ENCODE results near the gene VGLL2.
"Not testable (repeated sequence)": the region's sequence is repeated elsewhere in the genome, so short reads cannot be mapped to it uniquely, and the experiment has no call there.

Gene VGLL2

DNA sequence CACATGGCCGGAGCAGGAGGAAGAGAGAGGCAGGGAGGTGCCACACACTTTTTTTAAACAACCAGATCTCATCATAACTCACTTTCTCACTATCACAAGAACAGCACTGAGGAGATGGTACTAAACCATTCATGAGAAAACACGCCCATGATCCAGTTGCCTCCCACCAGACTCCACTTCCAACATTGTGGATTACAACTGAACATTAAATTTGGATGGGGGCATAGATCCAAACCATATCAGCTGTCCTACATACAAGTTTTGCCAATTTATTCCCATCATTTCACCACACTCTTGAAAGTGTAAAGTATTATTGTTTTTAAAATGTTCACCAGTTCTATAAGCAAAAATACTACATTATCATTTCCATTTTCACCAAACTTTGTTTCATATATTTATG is 33.9 kb upstream of the VGLL2 start:
- no peak for DNase-seq (ENCODE audit: low read depth)
- TF ChIP-seq, protein P1, sequence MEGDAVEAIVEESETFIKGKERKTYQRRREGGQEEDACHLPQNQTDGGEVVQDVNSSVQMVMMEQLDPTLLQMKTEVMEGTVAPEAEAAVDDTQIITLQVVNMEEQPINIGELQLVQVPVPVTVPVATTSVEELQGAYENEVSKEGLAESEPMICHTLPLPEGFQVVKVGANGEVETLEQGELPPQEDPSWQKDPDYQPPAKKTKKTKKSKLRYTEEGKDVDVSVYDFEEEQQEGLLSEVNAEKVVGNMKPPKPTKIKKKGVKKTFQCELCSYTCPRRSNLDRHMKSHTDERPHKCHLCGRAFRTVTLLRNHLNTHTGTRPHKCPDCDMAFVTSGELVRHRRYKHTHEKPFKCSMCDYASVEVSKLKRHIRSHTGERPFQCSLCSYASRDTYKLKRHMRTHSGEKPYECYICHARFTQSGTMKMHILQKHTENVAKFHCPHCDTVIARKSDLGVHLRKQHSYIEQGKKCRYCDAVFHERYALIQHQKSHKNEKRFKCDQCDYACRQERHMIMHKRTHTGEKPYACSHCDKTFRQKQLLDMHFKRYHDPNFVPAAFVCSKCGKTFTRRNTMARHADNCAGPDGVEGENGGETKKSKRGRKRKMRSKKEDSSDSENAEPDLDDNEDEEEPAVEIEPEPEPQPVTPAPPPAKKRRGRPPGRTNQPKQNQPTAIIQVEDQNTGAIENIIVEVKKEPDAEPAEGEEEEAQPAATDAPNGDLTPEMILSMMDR (IDR thresholded peaks at IDR 0.05; ENCODE audit: insufficient read depth, low read depth, low read length, missing control alignments), result no peak
- H3K4me3 ChIP-seq (ENCODE audit: low read length), result no peak overlapping the region

DNA sequence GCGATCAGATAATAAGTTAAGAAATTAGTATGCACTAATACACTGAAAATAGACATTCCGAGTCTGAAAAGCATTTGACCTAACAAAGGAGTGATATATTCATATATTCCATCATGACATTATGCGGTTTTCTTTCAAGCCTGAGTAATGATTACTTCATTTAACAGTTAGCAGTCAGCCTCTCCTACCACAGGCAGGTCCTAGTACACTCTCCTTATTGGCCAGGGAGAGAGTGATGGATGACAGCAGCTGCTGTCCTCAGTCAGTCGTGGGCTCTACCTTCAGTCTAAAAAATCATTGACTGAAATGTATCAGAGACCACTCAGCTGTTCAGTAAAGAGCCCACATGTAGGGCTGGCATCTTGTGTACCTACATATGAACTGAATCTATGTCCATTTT is 33.2 kb upstream of the VGLL2 start:
- TF ChIP-seq, protein P1 (IDR thresholded peaks at IDR 0.05; ENCODE audit: insufficient read depth, low read depth, low read length, missing control alignments), result no peak
- H3K4me3 ChIP-seq (ENCODE audit: low read length), result no peak overlapping the region
- DNase-seq (ENCODE audit: low read depth), result peak; percentile 5

DNA sequence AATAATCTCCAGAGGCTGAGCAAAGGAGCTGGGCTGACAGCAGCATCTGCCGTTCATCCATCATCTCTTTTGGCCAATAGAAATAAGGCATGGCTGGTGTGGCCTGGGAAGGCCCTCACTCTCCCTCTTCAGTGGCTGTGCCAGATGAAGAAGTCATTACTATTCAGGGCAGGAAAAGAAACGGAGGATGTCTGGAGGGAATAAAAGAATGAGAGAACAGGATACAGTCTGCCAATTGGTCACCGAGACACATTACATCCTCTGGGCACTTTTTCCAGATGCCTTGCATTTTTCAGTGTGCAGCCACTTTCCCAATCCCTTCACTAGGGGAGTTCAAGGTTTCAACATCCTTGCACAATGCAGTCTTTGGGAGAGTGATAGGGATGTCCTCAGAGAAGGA is 32.2 kb upstream of the VGLL2 start:
- no peak overlapping the region for H3K4me3 ChIP-seq (ENCODE audit: low read length)
- no peak for DNase-seq (ENCODE audit: low read depth)
- TF ChIP-seq, protein P1 (IDR thresholded peaks at IDR 0.05; ENCODE audit: insufficient read depth, low read depth, low read length, missing control alignments), result no peak

DNA sequence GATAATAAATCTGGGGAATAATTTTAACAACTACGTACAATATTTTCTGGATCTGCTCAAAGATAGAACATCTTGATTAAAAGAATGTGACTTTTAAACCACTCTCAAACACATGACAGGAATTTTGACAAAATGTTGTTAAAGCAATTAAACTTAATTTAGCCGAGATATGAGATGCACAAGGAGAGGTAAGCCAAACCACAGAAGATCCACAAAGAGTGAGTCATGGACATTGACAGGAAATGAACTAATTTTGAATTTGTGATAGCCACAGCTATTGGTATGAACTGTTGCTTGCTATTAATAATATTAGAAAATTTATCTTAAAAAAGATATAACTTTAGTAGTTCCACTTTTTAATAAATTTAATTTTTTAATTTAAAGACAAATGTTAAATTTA is 27.8 kb upstream of the VGLL2 start:
- TF ChIP-seq, protein P1 (IDR thresholded peaks at IDR 0.05; ENCODE audit: insufficient read depth, low read depth, low read length, missing control alignments), result no peak
- peak; percentile 52 for DNase-seq (ENCODE audit: low read depth)

DNA sequence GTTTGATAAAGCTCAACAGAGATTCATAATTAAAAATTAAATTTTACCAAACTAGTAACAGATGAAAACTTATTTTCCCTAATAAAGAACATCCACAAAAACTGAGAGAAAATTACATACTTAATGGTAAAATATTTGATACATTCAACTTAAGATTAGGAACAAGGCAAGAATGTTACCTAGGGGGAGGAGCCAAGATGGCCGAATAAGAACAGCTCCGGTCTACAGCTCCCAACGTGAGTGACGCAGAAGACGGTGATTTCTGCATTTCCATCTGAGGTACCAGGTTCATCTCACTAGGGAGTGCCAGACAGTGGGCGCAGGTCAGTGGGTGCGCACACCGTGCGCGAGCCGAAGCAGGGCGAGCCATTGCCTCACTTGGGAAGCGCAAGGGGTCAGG is 20.8 kb upstream of the VGLL2 start:
- not testable (repeated sequence) for H3K4me3 ChIP-seq (ENCODE audit: low read length); DNase-seq (ENCODE audit: low read depth)

More for the DNA sequence above, 27.8 kb upstream of the VGLL2 start:
- H3K4me3 ChIP-seq (ENCODE audit: low read length), result no peak overlapping the region

DNA sequence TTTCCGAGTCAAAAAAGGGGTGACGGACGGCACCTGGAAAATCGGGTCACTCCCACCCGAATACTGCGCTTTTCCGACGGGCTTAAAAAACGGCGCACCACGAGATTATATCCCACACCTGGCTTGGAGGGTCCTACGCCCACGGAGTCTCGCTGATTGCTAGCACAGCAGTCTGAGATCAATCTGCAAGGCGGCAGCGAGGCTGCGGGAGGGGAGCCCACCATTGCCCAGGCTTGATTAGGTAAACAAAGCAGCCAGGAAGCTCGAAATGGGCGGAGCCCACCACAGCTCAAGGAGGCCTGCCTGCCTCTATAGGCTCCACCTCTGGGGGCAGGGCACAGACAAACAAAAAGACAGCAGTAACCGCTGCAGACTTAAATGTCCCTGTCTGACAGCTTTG is 20.4 kb upstream of the VGLL2 start:
- not testable (repeated sequence) for DNase-seq (ENCODE audit: low read depth); H3K4me3 ChIP-seq (ENCODE audit: low read length)

DNA sequence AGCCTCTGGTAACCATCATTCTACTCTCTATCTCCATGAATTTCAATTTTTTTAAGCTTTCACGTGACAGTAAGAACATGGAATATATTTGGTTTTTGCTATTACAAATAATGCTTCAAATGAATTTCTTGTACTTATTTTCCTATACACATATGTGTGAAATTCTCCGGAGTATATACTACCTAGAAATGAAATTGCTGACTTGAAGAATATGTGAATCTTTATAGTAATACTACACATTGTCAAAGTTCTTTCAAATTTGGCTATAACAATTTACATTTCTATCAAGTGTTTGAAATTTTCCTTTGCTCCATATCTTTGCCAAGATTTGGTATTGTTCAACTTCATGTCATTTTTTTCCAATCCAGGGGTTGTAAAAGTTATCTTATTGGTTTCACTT is 11.6 kb upstream of the VGLL2 start:
- TF ChIP-seq, protein P1 (IDR thresholded peaks at IDR 0.05; ENCODE audit: insufficient read depth, low read depth, low read length, missing control alignments), result no peak
- no peak for DNase-seq (ENCODE audit: low read depth)
- no peak overlapping the region for H3K4me3 ChIP-seq (ENCODE audit: low read length)

DNA sequence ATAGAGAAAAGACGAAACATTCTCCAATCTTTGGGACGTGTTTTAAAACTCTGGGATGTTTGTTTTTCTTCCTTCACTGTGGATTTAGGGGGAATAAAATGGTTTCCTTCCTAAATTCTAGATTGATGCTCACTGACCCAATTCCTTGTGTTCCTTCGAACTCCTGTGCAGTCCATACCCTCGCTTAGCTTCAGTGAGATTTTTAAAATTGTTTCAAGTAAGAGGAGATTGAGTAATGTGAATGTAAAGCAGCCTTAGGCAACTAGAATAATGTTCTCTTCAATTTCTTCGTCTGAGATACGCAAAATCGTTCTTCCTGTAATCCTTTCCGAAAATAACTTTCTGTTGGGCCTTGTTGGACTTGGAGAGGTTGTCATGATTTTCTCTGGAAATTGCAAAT is 2.6 kb upstream of the VGLL2 start:
- TF ChIP-seq, protein P1 (IDR thresholded peaks at IDR 0.05; ENCODE audit: insufficient read depth, low read depth, low read length, missing control alignments), result no peak
- no peak overlapping the region for H3K4me3 ChIP-seq (ENCODE audit: low read length)
- DNase-seq (ENCODE audit: low read depth), result no peak

Data from epithelial cell of esophagus (primary cell).